ENCODE results near the gene ROBO4. TPM values are rescaled to one million over a fixed set of nuclear protein-coding genes. Genes with fewer than 3 reads are reported as not detected.

ROBO4 gene
- total and polyA plus RNA-seq, 9 of the 15 experiments (the other 6 are each of a cell fraction or from before 2014, with no cell fraction given) = not detected

DNA sequence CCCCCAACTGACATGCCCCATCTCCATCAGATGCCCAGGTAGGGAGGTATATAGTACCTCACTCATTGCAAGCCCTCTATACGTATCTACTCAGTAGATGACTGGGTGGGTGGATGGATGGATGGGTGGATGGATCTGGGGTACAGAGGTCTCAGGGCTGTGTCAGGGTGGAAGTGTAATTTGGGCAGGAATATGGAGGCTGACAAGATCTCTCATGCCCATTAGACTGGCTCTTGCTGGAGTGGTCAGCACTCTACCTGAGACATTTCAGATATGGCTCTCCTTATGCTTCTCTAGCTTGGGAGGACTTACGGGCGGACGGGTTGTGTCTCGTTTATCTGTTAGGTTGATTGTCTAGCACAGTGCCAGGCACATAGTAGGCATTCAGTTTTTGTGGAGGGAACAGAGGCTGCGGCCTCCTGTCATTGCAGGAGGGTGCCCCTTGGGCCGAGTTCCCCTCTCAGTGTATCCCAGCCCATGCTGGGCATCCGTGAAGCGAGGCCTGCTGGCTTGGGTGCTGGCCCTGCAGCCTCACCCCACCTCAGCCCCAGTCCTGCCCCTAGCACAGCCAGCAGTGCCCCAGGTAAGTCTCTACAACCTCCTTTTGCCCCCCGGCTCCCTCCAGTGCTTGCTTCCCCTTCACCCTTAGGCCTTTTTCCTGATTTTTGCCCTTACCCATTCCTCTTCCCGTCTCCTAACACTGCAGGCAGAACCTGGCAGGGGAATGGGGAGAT, 18.7 kb downstream of the ROBO4 start:
- Histone ChIP-seq H3K4me3 (no peak overlapping the region), H3K4me1 (replicated peaks in 1 of 2; ENCODE audit: control insufficient read depth in 2 of 2, insufficient read depth in 2 of 2, low read length in 2 of 2) (peaks cover 0 to 27% of the 10 kb centered on the region in 2 experiments; a peak in 3 of 5 replicates), H4K20me1 (replicated peaks; ENCODE audit: control insufficient read depth, insufficient read depth, low read length) (0 out of 2 replicates have a peak, but pooled peaks cover 3% of the 10 kb centered on the region), H3K27ac (ENCODE audit: extremely low read depth, low read depth, low read length) (no peak overlapping the region), H3K9me3 (replicated peaks; ENCODE audit: control insufficient read depth, insufficient read depth, low read depth, low read length) (no peaks in the 10 kb centered on the region), H2AFZ (ENCODE audit: low read depth, low read length) (no peak overlapping the region), H3K9me1 (ENCODE audit: control insufficient read depth, insufficient read depth, low read length) (no peaks in the 10 kb centered on the region), H3K79me2 (ENCODE audit: control insufficient read depth, insufficient read depth, low read length) (no peaks in the 10 kb centered on the region), H3K36me3 (ENCODE audit: control insufficient read depth, insufficient read depth, low read length) (no peaks in the 10 kb centered on the region), H3K27me3 (ENCODE audit: control insufficient read depth in 2 of 2, insufficient read depth in 2 of 2, low read length in 2 of 2) (peaks cover 6 to 69% of the 10 kb centered on the region in 2 experiments; a peak in 4 of 5 replicates), H3K9ac (ENCODE audit: insufficient read depth in 1 of 2, low read depth in 2 of 2, low read length in 2 of 2) (no peak overlapping the region), H3K4me2 (ENCODE audit: insufficient read depth, low read length) (no peak overlapping the region)
- POLR2A ChIA-PET = no interaction called here
- DNase-seq (ENCODE audit: extremely low read depth in 1 of 4, low spot score in 3 of 4) = no peak
- 7% methylated on average over 10 of the region's 11 CpGs for WGBS (ENCODE audit: insufficient coverage, low coverage, missing lambda C conversion rate)
- TF ChIP-seq CCNT2 (IDR thresholded peaks at IDR 0.05; ENCODE audit: borderline replicate concordance, extremely low read depth, insufficient read length, low read depth, low read length) (no peak), ZKSCAN1 (IDR thresholded peaks at IDR 0.05; ENCODE audit: low read depth, low read length) (peak; percentile 54; the same call in 1 of the 2 replicates)
- CTCF ChIA-PET (ENCODE audit: low intra/inter-chr PET ratio) = no interaction called here
- no TSS peak for BruUV-seq (replicated peaks)
- FAIRE-seq = no peak
- intact Hi-C loops (cut with micrococcal nuclease) (no loop called here), in situ Hi-C loops (cut with MboI) (no loop called here)
- no peak for ATAC-seq

GRCh38 chr11:124877910-124878758, 19.5 kb downstream of the ROBO4 start:
- 0 out of 2 replicates have a peak, but pooled peaks cover 3% of the 10 kb centered on the region for H4K20me1 ChIP-seq (replicated peaks; ENCODE audit: control insufficient read depth, insufficient read depth, low read length)
- intact Hi-C loops (cut with micrococcal nuclease) = no loop called here
- H3K9me3 ChIP-seq (replicated peaks; ENCODE audit: control insufficient read depth, insufficient read depth, low read depth, low read length) = no peaks in the 10 kb centered on the region
- H3K9me1 ChIP-seq (ENCODE audit: control insufficient read depth, insufficient read depth, low read length) = no peaks in the 10 kb centered on the region
- H3K4me3 ChIP-seq = no peak overlapping the region
- no peak overlapping the region for H2AFZ ChIP-seq (ENCODE audit: low read depth, low read length)
- no peaks in the 10 kb centered on the region for H3K36me3 ChIP-seq (ENCODE audit: control insufficient read depth, insufficient read depth, low read length)
- ChIA-PET CTCF (ENCODE audit: low intra/inter-chr PET ratio) (no interaction called here), POLR2A (no interaction called here)
- H3K9ac ChIP-seq (ENCODE audit: insufficient read depth in 1 of 2, low read depth in 2 of 2, low read length in 2 of 2) = peak overlapping the region in 1 of 2 experiments; percentile 40; a peak in 1 of 4 replicates
- 15% methylated on average over 17 of the region's 17 CpGs for WGBS (ENCODE audit: insufficient coverage, low coverage, missing lambda C conversion rate)
- no peaks in the 10 kb centered on the region for H3K79me2 ChIP-seq (ENCODE audit: control insufficient read depth, insufficient read depth, low read length)
- peaks cover 0 to 27% of the 10 kb centered on the region in 2 experiments; a peak in 3 of 5 replicates for H3K4me1 ChIP-seq (replicated peaks in 1 of 2; ENCODE audit: control insufficient read depth in 2 of 2, insufficient read depth in 2 of 2, low read length in 2 of 2)
- ATAC-seq = no peak
- DNase-seq (ENCODE audit: extremely low read depth in 1 of 4, low spot score in 3 of 4) = no peak
- H3K27me3 ChIP-seq (ENCODE audit: control insufficient read depth in 2 of 2, insufficient read depth in 2 of 2, low read length in 2 of 2) = peaks cover 8 to 77% of the 10 kb centered on the region in 2 experiments; a peak in 4 of 5 replicates
- in situ Hi-C loops (cut with MboI) = no loop called here
- TF ChIP-seq ATF2 (CRISPR knock-in tag; IDR thresholded peaks at IDR 0.05) (no peak), RBM39 (optimal IDR thresholded peaks at IDR 0.05; ENCODE audit: low read depth, low read length) (no peak), MTA2 (IDR thresholded peaks at IDR 0.05; ENCODE audit: low read depth) (no peak), CCNT2 (IDR thresholded peaks at IDR 0.05; ENCODE audit: borderline replicate concordance, extremely low read depth, insufficient read length, low read depth, low read length) (no peak)
- H3K4me2 ChIP-seq (ENCODE audit: insufficient read depth, low read length) = no peak overlapping the region
- BruUV-seq (replicated peaks) = no TSS peak
- FAIRE-seq = no peak
- H3K27ac ChIP-seq (ENCODE audit: extremely low read depth, low read depth, low read length) = no peak overlapping the region

Measured in K562 (cell line).